DMS153 treated with DMSO at 0.1 percent for 48 hours (cell line): ENCODE results near the gene DNAH8.
"Not testable (repeated sequence)": the region's sequence is repeated elsewhere in the genome, so short reads cannot be mapped to it uniquely, and the experiment has no call there.

Source experiments
- DNase-seq: peaks from one replicate; lab custom pipeline; 2025; ENCODE audit not compliant: unreplicated experiment; lab: John Stamatoyannopoulos, UW

DNAH8 gene

DNA sequence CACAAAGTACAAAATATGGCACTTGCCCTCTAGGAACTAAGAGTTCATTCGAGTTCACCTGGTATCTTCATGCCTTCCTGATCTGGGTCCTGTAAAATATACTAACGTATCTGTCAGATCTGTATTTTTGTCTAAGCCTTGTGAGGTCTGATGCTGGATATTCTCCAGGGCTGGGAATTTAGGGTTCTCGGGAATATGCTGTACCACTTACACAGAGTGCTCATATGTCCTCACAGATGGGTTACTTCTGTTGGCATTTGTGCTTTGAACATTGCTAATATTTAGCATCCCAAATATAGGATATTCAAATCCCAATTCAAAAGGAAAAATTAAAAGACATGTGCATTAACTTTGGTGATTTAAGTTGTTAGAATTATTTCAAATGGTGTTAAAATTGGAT is 122.0 kb downstream of the DNAH8 start:
- no peak for DNase-seq

GRCh38 chr6:38843798-38844197 is 128.7 kb downstream of the DNAH8 start:
- no peak for DNase-seq

DNA sequence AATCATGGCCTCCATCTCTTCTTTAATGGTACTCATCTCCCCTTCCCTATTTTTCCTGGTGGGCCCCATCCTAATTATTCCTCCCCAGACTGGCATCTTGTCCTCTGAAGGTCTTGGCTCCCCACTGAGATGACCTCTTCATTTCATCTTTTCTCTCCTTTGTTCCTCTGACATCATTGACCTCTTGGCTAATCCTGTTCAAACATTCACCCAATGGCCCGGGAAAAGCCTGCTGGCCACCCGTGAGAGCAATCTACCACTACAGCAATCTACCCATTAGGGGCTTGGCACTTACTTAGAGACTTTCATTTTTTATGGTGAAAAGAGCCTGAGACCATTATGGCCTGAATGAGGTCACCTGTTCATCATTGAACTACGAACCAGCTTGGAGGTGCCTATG is 130.8 kb downstream of the DNAH8 start:
- DNase-seq: no peak

DNA sequence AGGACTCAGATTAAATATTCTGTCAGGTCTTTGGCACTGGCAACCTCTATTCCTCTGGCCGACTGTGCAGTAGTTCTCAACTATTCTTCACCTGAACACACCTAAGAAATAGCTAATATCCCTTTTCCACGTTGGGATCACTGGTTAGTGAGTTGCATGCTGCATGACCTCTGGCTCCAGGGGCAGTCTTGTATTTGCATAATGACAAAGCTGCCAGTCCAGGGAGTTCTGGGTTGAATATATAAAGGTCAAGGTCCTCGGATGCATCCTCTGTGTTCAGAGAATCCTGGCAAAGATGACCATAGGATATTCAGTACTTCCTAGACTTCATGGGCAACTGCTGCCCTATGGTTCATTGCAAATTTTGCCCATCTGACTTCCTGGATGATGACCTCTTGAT is 131.2 kb downstream of the DNAH8 start:
- DNase-seq: no peak

- DNase-seq: no peak
These were observed 131.7 kb downstream of the DNAH8 start for GRCh38 chr6:38846844-38847243.

GRCh38 chr6:38847497-38847896 is 132.4 kb downstream of the DNAH8 start:
- no peak for DNase-seq

DNA sequence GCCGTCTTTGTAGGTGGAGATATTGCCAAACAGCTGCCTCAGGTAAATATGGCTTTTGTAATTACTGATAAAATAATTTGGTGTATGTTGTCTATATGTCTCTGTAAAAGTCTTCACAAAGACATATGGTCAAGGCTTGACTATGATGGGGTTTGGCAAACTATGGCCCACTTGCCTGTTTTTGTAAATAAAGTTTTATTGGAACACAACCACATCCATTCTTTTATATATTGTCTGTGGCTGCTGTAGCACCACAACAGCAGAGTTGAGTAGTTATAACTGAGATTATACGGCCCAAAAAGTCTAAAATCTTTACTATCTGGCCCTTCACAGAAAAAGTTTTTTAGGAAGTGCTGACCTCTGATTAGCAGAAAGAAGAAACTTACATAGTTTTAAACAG is 133.6 kb downstream of the DNAH8 start:
- no peak for DNase-seq

- no peak for DNase-seq
These were observed 137.1 kb downstream of the DNAH8 start for GRCh38 chr6:38852215-38852614.

- no peak for DNase-seq
These were observed 138.1 kb downstream of the DNAH8 start for GRCh38 chr6:38853236-38853635.

DNA sequence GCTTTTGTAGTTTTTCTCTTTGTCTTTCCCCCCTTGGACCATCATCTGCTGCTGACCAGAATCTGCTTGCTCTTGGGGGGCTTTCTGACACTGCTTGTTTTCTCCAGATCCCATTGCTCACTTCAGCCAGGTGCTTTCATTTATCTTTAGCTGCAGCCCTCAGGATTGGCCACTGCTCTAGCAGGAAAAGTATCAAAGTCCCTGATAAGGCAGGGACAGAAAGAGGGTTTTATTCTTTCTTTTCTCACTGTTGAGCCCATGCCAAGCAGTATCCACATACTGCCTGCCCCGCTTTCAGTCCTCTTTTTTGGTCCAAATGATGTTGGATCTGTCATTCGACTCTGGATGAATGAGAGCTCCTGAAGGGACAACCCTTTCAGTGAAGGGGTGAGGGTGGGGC is 141.4 kb downstream of the DNAH8 start:
- no peak for DNase-seq

- no peak for DNase-seq
These were observed 142.7 kb downstream of the DNAH8 start for GRCh38 chr6:38857815-38858214.

DNA sequence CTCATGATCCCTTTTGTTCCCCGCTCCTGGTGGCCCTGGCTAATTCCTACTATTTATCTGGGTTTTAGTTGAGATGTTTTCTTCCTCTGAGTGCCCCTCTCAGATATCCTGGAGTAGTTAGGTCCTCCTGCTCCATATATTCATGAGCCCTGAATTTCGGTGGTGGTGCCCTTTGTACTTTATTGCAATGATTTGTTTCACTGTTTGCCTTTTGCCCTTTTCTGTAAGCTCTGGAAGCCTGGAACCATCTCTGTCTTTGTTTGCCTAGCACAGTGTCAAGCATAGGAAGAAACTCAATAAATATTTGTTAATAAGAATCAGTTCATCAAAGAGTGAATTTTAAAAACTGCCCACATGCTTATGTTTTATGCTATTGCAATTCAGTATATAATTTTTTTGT is 144.9 kb downstream of the DNAH8 start:
- DNase-seq: no peak

- DNase-seq: no peak
These were observed 146.9 kb downstream of the DNAH8 start for GRCh38 chr6:38861926-38862401.

GRCh38 chr6:38865521-38866174 is 150.5 kb downstream of the DNAH8 start:
- DNase-seq: no peak

DNA sequence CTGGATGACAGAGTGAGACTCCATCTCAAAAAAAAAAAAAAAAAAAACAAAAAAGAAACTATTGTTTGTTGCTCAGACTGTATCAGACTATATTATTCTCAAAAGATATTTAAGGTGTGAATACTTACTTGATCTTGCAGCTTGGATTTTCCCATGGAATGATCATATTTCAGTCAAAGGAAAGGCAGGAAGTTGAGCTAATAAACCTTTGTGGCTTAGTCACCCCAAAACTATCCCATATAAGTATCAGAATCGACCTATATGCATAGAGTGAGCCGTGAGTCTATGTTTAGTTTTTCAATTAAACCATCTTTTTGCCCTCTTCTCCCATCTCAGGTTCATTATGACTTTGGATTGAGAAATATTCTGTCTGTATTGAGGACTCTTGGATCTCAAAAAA is 152.6 kb downstream of the DNAH8 start:
- no peak for DNase-seq

GRCh38 chr6:38871741-38872568 is 156.8 kb downstream of the DNAH8 start:
- DNase-seq: peak; percentile 36

DNA sequence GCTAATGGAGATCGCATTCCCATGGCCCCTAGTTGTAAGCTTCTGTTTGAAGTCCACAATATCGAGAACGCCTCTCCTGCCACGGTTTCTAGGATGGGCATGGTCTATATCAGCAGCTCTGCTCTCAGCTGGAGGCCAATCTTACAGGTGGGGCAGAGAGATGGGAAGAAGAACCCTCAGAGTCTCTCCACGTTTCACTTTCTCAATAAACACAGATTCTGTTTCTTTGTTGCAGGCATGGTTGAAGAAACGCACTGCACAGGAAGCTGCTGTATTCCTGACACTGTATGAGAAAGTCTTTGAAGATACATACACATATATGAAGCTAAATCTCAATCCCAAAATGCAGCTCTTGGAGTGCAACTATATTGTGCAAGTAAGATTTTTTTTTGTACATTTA is 157.9 kb downstream of the DNAH8 start:
- no peak for DNase-seq

DNA sequence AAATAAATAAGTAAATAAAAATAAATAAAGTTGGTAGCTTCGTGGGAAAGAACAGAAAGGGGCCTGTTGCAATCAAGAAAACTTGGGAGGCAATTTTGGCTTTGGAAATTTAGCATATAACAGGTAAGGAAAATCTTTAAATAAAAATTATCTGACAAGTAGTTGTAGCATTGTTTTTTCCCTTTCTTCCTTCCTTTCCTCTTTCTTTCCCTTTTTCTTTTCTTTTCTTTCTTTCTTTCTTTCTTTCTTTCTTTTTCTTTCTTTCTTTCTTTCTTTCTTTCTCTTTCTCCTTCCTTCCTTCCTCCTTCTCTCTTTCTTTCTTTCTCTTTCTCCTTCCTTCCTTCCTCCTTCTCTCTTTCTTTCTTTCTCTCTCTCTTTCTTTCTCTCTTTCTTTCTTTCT is 158.7 kb downstream of the DNAH8 start:
- DNase-seq: not testable (repeated sequence)

- no peak for DNase-seq
These were observed 161.4 kb downstream of the DNAH8 start for GRCh38 chr6:38876475-38876874.

- no peak for DNase-seq
These were observed 162.6 kb downstream of the DNAH8 start for GRCh38 chr6:38877721-38878120.

DNA sequence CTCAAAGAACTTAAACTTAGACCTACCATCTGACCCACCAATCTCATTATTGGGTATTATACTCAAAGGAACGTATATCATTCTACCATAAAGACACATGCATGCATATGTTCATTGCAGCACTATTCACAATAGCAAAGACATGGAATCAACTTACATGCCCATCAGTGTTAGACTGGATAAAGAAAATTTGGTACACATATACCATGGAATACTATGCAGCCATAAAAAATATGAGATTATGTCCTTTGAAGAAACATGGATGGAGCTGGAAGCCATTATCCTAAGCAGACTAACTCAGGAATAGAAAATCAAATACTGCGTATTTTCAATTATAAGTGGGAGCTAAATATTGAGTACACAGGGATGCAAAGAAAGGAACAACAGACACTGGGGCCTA is 167.0 kb downstream of the DNAH8 start:
- DNase-seq: no peak

DNA sequence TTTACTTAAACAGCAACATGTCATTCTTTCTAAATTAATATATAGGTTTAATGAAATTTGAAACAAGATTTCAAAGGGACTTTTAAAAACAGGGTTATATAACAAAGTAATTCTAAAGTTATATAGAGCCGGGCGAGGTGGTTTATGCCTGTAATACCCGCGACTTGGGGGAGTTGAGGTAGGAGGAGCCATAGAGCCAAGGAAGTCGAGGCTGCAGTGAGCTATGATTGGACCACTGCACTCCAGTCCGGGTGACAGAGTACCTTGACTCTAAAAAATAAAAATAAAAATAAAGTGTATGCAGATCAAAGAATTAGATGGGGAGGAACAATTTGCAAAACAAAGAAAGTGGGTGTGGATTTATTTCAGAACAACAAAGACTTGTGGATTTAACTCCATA is 182.4 kb downstream of the DNAH8 start:
- DNase-seq: no peak
